HG02852 (cell line): ENCODE measurements around the gene CACNA1H.
"Not testable (repeated sequence)": the region's sequence is repeated elsewhere in the genome, so short reads cannot be mapped to it uniquely, and the experiment has no call there.

ENCODE experiments used
- ATAC-seq: cut with Tn5 transposase; IDR thresholded peaks from one replicate; pipeline ENCODE4 v1.9.1; 2021; ENCODE audit warnings: mild to moderate bottlenecking, moderate library complexity; ENCODE audit not compliant: unreplicated experiment

CACNA1H gene

GRCh38 chr16:1221628-1222552 lies 69.0 kb downstream of the CACNA1H start:
- ATAC-seq, result no peak

GRCh38 chr16:1222553-1223354 lies 69.8 kb downstream of the CACNA1H start:
- no peak for ATAC-seq

- ATAC-seq, result no peak
Observed at GRCh38 chr16:1223355-1224214, 70.7 kb downstream of the CACNA1H start.

- no peak for ATAC-seq
Observed at GRCh38 chr16:1224558-1224957, 71.7 kb downstream of the CACNA1H start.

GRCh38 chr16:1225051-1225451 lies 72.1 kb downstream of the CACNA1H start, which contains the start of gene TPSG1:
TPSG1 (minus strand) TSS chr16:1225268; CDS start chr16:1225252, 16 bp downstream.
- ATAC-seq, result no peak

GRCh38 chr16:1225728-1226311 lies 72.9 kb downstream of the CACNA1H start:
- ATAC-seq, result not testable (repeated sequence)

- ATAC-seq, result not testable (repeated sequence)
Observed at GRCh38 chr16:1226692-1227091, 73.8 kb downstream of the CACNA1H start.

GRCh38 chr16:1228227-1228626 lies 75.3 kb downstream of the CACNA1H start:
- not testable (repeated sequence) for ATAC-seq

GRCh38 chr16:1229476-1229875 lies 76.6 kb downstream of the CACNA1H start:
- not testable (repeated sequence) for ATAC-seq

GRCh38 chr16:1230084-1230470 lies 77.2 kb downstream of the CACNA1H start, which contains the start of gene TPSB2:
TPSB2 (minus strand) TSS chr16:1230184; CDS start chr16:1229951, 233 bp downstream.
- not testable (repeated sequence) for ATAC-seq

GRCh38 chr16:1230471-1231212 lies 77.7 kb downstream of the CACNA1H start:
- not testable (repeated sequence) for ATAC-seq

GRCh38 chr16:1231301-1231700 lies 78.4 kb downstream of the CACNA1H start:
- not testable (repeated sequence) for ATAC-seq

GRCh38 chr16:1232049-1232748 lies 79.3 kb downstream of the CACNA1H start:
- ATAC-seq, result not testable (repeated sequence)

- not testable (repeated sequence) for ATAC-seq
Observed at GRCh38 chr16:1236659-1237058, 83.8 kb downstream of the CACNA1H start.

GRCh38 chr16:1237990-1238389 lies 85.1 kb downstream of the CACNA1H start:
- no peak for ATAC-seq

GRCh38 chr16:1238909-1239308 lies 86.0 kb downstream of the CACNA1H start:
- ATAC-seq, result not testable (repeated sequence)

GRCh38 chr16:1239575-1239974 lies 86.7 kb downstream of the CACNA1H start:
- not testable (repeated sequence) for ATAC-seq

GRCh38 chr16:1240436-1240835 lies 87.5 kb downstream of the CACNA1H start, which contains the start of gene TPSAB1:
TPSAB1 (plus strand) TSS chr16:1240705; CDS start chr16:1240939, 234 bp downstream.
- ATAC-seq, result not testable (repeated sequence)

GRCh38 chr16:1241081-1241480 lies 88.2 kb downstream of the CACNA1H start:
- ATAC-seq, result not testable (repeated sequence)
